ENCODE data around the gene MRPS14.

MRPS14 gene

DNA sequence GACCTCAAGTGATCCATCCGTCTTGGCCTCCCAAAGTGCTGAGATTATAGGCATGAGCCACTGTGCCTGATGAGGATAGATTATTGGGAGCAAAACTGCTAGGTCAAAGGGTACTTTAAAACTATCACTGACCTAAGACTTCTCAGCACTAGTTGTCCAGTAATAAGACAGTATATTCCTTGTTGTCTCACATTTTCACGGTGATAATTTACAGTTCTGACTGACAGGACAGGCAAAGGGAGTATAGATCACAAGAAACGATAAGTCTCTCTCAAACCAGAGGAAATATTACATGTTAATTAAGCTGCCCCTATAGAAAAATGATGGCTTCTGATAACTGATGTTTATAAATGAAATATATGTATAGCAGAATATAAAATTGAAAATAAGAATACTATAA lies 3.7 kb downstream of the MRPS14 start:
- H3K27ac ChIP-seq, result no peak overlapping the region
- TF ChIP-seq ZFX (IDR thresholded peaks at IDR 0.05), result no peak
- TF ChIP-seq, protein P1, sequence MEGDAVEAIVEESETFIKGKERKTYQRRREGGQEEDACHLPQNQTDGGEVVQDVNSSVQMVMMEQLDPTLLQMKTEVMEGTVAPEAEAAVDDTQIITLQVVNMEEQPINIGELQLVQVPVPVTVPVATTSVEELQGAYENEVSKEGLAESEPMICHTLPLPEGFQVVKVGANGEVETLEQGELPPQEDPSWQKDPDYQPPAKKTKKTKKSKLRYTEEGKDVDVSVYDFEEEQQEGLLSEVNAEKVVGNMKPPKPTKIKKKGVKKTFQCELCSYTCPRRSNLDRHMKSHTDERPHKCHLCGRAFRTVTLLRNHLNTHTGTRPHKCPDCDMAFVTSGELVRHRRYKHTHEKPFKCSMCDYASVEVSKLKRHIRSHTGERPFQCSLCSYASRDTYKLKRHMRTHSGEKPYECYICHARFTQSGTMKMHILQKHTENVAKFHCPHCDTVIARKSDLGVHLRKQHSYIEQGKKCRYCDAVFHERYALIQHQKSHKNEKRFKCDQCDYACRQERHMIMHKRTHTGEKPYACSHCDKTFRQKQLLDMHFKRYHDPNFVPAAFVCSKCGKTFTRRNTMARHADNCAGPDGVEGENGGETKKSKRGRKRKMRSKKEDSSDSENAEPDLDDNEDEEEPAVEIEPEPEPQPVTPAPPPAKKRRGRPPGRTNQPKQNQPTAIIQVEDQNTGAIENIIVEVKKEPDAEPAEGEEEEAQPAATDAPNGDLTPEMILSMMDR (conservative IDR thresholded peaks at IDR 0.05), result no peak

DNA sequence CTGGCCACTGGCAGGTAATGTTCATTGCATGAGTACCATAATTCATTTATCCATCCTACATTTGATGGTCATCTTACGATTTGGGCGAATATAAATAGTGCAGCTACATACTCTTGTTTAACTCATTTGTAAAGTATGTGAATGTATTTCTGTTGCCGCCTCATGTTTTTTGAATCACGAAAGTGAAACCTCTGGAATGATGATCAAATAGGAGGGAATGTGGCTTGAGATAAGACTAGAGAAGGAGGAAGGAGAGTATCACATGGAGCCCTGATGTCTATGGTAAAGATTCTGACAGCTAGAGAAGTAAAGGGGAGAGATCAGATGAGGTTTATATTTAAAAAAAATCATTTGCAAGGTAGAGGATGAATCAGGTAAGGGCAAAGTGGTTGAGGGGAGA lies 8.0 kb downstream of the MRPS14 start:
- TF ChIP-seq, protein P1 (conservative IDR thresholded peaks at IDR 0.05), result no peak
- no peak for TF ChIP-seq ZFX (IDR thresholded peaks at IDR 0.05)
- H3K27ac ChIP-seq, result no peak overlapping the region

DNA sequence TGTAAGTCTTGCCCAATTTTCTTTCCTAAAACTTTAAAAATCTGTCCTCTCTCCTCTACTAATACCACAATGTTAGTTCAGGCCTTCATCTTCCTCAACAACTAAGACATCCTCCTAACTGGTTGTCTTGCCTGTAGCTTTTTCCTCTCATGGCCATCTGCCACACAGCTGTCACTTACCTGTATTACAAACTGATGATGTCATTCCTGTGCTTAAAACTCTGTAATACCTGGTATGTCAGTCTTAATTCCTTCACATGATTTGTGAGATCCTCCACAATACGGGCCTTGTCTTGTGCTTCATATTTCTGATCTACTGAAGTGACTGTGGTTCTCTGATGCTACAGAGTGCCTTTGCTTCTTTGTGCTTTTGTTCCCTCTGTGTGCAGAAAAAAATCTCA lies 9.8 kb downstream of the MRPS14 start:
- no peak overlapping the region for H3K27ac ChIP-seq
- no peak for TF ChIP-seq ZFX (IDR thresholded peaks at IDR 0.05)
- TF ChIP-seq, protein P1 (conservative IDR thresholded peaks at IDR 0.05), result no peak

DNA sequence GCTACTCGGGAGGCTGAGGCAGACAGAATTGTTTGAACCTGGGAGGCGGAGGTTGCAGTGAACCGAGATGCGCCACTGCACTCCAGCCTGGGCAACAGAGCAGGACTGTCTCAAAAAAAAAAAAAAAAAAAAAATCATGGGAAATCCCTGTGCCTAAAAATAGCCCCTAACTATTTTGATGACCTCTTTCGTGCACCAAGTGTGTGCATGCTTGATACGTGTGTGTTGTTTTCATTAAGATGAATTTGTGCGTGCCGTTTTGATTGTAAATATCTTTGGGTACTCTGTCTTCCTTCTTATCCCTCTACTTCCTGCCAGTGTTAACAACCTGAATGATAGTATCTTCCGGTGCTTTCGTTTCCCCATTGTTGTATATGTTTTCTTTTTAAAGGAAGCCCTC lies 13.7 kb downstream of the MRPS14 start:
- TF ChIP-seq, protein P1 (conservative IDR thresholded peaks at IDR 0.05), result no peak
- no peak for TF ChIP-seq ZFX (IDR thresholded peaks at IDR 0.05)
- no peak overlapping the region for H3K27ac ChIP-seq

DNA sequence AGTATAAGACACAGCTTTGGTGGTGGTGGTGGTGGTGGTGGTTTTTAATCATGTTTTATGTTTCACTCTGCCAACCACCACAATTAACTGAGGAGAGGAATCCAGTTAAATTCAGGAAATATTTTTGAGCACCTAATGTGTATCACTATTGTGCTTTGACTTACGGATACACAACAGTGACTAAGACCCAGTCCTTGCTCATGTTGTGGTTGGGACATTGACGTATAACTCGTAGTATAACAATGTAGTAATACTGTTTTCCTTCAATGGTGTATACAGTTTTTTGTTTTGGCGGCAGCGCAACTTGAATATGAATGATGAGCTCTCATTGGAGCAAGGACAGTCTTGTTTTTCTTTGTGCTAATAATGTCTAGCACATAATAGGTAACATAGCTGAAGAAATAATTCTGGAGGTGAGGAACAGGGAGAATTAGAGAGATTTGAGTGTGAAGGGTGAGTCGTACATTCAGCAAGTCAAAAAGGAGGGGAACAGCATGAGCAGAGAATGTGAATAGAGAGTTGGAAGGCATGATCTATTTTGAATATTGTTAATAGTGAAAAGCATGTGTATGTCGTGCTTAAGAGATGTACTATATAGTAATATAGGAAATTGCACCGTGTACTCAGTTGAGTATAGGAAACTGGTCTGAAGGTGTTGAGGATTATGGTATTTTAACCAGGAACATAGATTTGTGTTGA lies 18.0 kb downstream of the MRPS14 start:
- TF ChIP-seq, protein P1 (conservative IDR thresholded peaks at IDR 0.05), result no peak
- no peak for TF ChIP-seq ZFX (IDR thresholded peaks at IDR 0.05)
- no peak overlapping the region for H3K27ac ChIP-seq

DNA sequence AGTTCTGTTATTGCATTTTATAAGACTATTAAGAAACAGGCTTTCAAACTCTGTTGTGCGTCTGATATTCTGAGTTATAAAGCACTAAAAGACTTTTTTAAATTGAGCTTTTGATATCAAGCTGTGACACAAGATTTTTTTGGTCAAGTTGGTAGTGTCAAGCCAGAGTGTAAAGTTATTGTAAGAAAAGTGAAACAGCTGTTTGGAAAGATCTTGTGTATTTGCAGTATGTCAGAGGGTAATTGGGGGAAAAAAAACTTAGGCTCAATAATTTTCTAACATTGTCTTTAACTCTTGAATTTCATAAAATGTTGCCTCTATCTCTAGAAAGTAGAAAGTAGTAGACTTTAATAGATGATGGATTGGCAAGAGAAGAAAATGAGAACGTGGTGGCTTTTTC lies 19.7 kb downstream of the MRPS14 start:
- TF ChIP-seq, protein P1 (conservative IDR thresholded peaks at IDR 0.05), result no peak
- TF ChIP-seq ZFX (IDR thresholded peaks at IDR 0.05), result no peak
- H3K27ac ChIP-seq, result no peak overlapping the region

DNA sequence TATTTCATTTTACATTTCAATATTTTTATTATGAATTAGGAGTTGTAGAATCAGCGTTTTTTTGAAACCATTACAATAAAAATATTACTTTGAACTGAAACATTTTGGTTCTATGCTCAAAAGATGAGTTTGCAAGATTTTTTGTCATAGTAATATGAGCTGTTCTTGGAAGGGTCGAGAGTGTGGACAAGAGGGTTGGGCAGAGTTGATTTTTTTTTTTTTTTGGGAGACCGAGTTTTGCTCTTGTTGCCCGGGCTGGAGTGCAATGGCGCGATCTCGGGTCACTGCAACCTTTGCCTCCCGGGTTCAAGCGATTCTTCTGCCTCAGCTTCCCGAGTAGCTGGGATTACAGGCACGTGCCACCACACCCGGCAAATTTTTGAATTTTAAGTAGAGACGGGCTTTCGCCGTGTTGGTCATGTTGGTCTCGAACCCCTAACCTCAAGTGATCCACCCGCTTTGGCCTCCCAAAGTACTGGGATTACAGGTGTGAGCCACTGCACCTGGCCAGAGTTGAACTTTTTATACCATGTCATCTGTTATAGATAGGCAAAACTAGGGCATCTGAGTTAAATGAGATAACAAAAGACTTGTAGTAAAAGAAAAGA lies 20.2 kb downstream of the MRPS14 start:
- H3K27ac ChIP-seq, result no peak overlapping the region
- TF ChIP-seq, protein P1 (conservative IDR thresholded peaks at IDR 0.05), result no peak
- no peak for TF ChIP-seq ZFX (IDR thresholded peaks at IDR 0.05)

Measured in C4-2B (cell line).